Measurements from ENCODE around the gene FOXD4L4.
"Not testable (repeated sequence)": the region's sequence is repeated elsewhere in the genome, so short reads cannot be mapped to it uniquely, and the experiment has no call there.

Gene FOXD4L4

DNA sequence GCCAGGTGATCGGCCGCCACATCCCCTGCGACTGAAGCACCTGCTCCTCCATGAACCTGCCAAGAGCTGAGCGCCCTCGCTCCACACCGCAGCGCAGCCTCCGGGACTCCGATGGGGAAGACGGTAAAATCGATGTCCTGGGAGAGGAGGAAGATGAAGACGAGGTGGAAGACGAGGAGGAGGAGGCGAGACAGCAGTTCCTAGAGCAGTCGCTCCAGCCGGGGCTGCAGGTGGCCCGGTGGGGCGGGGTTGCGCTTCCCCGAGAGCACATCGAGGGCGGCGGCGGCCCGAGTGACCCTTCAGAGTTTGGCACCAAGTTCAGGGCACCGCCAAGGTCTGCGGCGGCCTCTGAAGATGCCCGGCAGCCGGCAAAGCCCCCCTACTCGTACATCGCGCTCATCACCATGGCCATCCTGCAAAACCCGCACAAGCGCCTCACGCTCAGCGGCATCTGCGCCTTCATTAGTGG, at the start of gene FOXD4L4:
TSS of gene FOXD4L4 (plus strand) at position 51 of the 469 bp plus-strand sequence. CDS start at position 51, 0 bp downstream.
- not testable (repeated sequence) for DNase-seq (ENCODE audit: low read depth in 2 of 2)

DNA sequence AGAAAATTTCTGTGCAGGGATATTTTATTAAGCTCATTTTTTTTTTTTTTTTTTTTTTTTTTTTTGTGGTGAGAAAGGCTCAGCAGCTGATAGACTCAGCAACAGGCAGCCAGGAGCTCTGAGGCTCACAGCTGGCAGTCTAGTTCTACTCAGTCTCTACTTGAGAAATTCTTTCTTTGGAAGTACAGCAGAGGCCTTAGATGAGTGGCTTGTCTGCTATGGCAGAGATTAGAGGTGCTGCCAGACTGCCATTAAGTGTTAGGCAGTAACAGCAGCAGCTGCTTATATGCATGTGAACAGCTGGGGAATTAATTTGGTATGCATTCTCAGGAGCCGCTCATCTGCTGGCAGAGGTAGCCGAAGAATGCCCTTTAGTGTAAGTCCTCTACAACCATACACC, 33.4 kb upstream of the FOXD4L4 start:
- not testable (repeated sequence) for DNase-seq (ENCODE audit: low read depth in 2 of 2)

DNA sequence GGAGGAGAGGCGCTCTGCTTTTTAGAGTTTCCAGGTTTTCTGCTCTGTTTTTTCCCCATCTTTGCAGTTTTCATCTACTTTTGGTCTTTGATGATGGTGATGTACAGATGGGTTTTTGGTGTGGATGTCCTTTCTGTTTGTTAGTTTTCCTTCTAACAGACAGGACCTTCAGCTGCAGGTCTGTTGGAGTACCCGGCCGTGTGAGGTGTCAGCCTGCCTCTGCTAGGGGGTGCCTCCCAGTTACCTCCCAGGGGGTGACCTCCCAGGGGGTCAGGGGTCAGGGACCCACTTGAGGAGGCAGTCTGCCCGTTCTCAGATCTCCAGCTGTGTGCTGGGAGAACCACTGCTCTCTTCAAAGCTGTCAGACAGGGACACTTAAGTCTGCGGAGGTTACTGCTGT, 22.5 kb upstream of the FOXD4L4 start:
- not testable (repeated sequence) for DNase-seq (ENCODE audit: low read depth in 2 of 2)

DNA sequence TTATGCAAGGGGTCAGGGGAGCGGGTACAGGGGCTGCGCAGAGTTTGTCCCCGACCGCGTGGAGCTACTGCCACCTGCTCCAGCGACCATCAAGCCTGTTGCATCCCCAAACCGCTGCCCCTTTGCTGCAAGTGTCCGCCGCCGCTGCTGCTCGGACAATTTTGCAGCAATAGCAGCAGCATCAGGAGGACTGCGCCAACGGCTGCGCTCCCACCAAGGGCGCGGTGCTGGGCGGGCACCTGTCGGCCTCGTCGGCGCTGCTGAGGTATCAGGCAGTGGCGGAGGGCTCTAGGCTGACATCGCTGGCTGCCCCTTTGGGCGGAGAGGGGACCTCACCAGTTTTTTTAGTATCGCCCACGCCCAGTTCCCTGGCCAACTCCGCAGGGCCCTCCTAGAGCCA, 1.2 kb downstream of the FOXD4L4 start:
- not testable (repeated sequence) for DNase-seq (ENCODE audit: low read depth in 2 of 2)
